Liver (tissue), 9 donors: ENCODE results near the gene CDH4. TPM values are rescaled to one million over a fixed set of nuclear protein-coding genes. Genes with fewer than 3 reads are reported as not detected.

Source experiments
- DNase-seq: peaks from one replicate; pipeline ENCODE4 v3.0.0-alpha.2; 2017; ENCODE audit warnings: low spot score
- H3K27ac ChIP-seq, 2 donors: one replicate each; pipeline ENCODE4 v1.7.0; 2013; ENCODE audit warnings: inconsistent platforms in 2 of 2, low read length in 2 of 2, control low read depth in 1 of 2, low read depth in 1 of 2, mild to moderate bottlenecking in 1 of 2
- H3K27me3 ChIP-seq, 4 donors: one replicate each; pipeline versions ENCODE4 v1.6.1 to v1.7.0; 2013; ENCODE audit warnings: low read length in 3 of 4, inconsistent platforms in 1 of 4, mild to moderate bottlenecking in 1 of 4, moderate library complexity in 1 of 4; ENCODE audit not compliant: control insufficient read depth in 4 of 4, insufficient read depth in 4 of 4
- H3K36me3 ChIP-seq, 4 donors: one replicate each; pipeline versions ENCODE4 v1.6.1 to v1.7.0; 2013; ENCODE audit warnings: low read length in 3 of 4, mild to moderate bottlenecking in 3 of 4, low read depth in 1 of 4, moderate library complexity in 1 of 4; ENCODE audit not compliant: control insufficient read depth in 4 of 4, insufficient read depth in 3 of 4
- H3K4me1 ChIP-seq, 4 donors: one replicate each; pipeline versions ENCODE4 v1.6.1 to v1.7.0; 2013; ENCODE audit warnings: low read length in 3 of 4, mild to moderate bottlenecking in 3 of 4, moderate library complexity in 1 of 4; ENCODE audit not compliant: control insufficient read depth in 4 of 4, insufficient read depth in 4 of 4
- H3K4me3 ChIP-seq, 3 donors: one replicate each; pipeline versions ENCODE4 v1.6.1 to v1.7.0; 2013; ENCODE audit warnings: low read length in 3 of 3, control low read depth in 1 of 3, low read depth in 1 of 3, mild to moderate bottlenecking in 1 of 3
- H3K9ac ChIP-seq, 2 donors: one replicate each; pipeline ENCODE4 v1.7.0; 2013; ENCODE audit warnings: low read length in 2 of 2, mild to moderate bottlenecking in 2 of 2, moderate library complexity in 2 of 2, control low read depth in 1 of 2, low read depth in 1 of 2
- H3K9me3 ChIP-seq, 4 donors: one replicate each; pipeline versions ENCODE4 v1.6.1 to v1.7.0; 2013; ENCODE audit warnings: low read length in 3 of 4; ENCODE audit not compliant: control insufficient read depth in 4 of 4
- EGR1 ChIP-seq, 2 donors: IDR thresholded peaks; 2 replicates each; pipeline ENCODE4 v1.6.1; 2016 to 2018; ENCODE audit warnings: antibody characterized with exemption in 2 of 2, low read depth in 2 of 2
- FOXA1 ChIP-seq: IDR thresholded peaks from 2 replicates; pipeline ENCODE4 v1.6.1; 2016; ENCODE audit warnings: antibody characterized with exemption
- FOXA2 ChIP-seq: IDR thresholded peaks from 2 replicates; pipeline ENCODE4 v1.6.1; 2016; ENCODE audit warnings: antibody characterized with exemption
- GABPA ChIP-seq, 2 donors: IDR thresholded peaks in 1 of 2; conservative IDR thresholded peaks in 1 of 2; 2 replicates each; pipeline ENCODE4 v1.6.1; 2016; ENCODE audit warnings: antibody characterized with exemption in 2 of 2, mild to moderate bottlenecking in 1 of 2, moderate library complexity in 1 of 2
- HNF4A ChIP-seq, 2 donors: conservative IDR thresholded peaks; 2 replicates each; pipeline ENCODE4 v1.6.1; 2016; ENCODE audit warnings: antibody characterized with exemption in 2 of 2, mild to moderate bottlenecking in 2 of 2
- HNF4G ChIP-seq: IDR thresholded peaks from 2 replicates; pipeline ENCODE4 v1.6.1; 2016; ENCODE audit warnings: antibody characterized with exemption
- JUND ChIP-seq, 2 donors: IDR thresholded peaks; 2 replicates each; pipeline ENCODE4 v1.6.1; 2016; ENCODE audit warnings: antibody characterized with exemption in 2 of 2
- NR2F2 ChIP-seq: IDR thresholded peaks from 2 replicates; pipeline ENCODE4 v1.6.1; 2016; ENCODE audit warnings: antibody characterized with exemption
- RAD21 ChIP-seq, 2 donors: IDR thresholded peaks; 2 replicates each; pipeline ENCODE4 v1.6.1; 2016; ENCODE audit warnings: antibody characterized with exemption in 2 of 2, mild to moderate bottlenecking in 2 of 2
- RXRA ChIP-seq, 2 donors: IDR thresholded peaks; 2 replicates each; pipeline ENCODE4 v1.6.1; 2017 to 2018; ENCODE audit warnings: antibody characterized with exemption in 2 of 2, mild to moderate bottlenecking in 1 of 2
- SP1 ChIP-seq: IDR thresholded peaks from 2 replicates; pipeline ENCODE4 v1.6.1; 2018; ENCODE audit warnings: antibody characterized with exemption, mild to moderate bottlenecking
- TAF1 ChIP-seq: conservative IDR thresholded peaks from 2 replicates; pipeline ENCODE4 v1.6.1; 2016; ENCODE audit warnings: antibody characterized with exemption, mild to moderate bottlenecking
- YY1 ChIP-seq: IDR thresholded peaks from 2 replicates; pipeline ENCODE4 v1.6.1; 2016; ENCODE audit warnings: antibody characterized with exemption, mild to moderate bottlenecking
- WGBS: extraction: QIAGEN DNeasy Blood & Tissue Kit; methylation state at CpG from one replicate; pipeline ENCODE4 v1.1.7; 2013; 5-methylcytosine and 5-hydroxymethylcytosine counted together
- polyA plus RNA-seq, 2 donors: library from polyadenylated mRNA; stranded (reverse) in 1 of 2; unstranded in 1 of 2; fragments of 200-250 nt in 1 of 2; fragments of >200 nt in 1 of 2; fragmentation: Nextera tagmentation in 1 of 2; extraction: Ambion mirVana in 1 of 2; gene quantifications; one replicate each; pipeline versions ENCODE4 v1.2.1 to v1.2.3, GENCODE V29; 2013 to 2015
- total RNA-seq, 2 donors: library from RNA; depleted of rRNA; stranded (reverse); fragments of >200 nt; gene quantifications; one replicate each; pipeline ENCODE4 v1.2.3, GENCODE V29; 2014
- TF ChIP-seq, protein P1 (sequence below): IDR thresholded peaks from 2 replicates; pipeline ENCODE4 v1.6.1; 2016; ENCODE audit warnings: antibody characterized with exemption
- TF ChIP-seq, protein P2 (sequence below): IDR thresholded peaks from 2 replicates; pipeline ENCODE4 v1.6.1; 2016; ENCODE audit warnings: antibody characterized with exemption, mild to moderate bottlenecking
- TF ChIP-seq, protein P3 (sequence below): IDR thresholded peaks from 2 replicates; pipeline ENCODE4 v1.6.1; 2016; ENCODE audit warnings: antibody characterized with exemption
- TF ChIP-seq, protein P4 (sequence below): fragments of 150-350 bp; IDR thresholded peaks from 2 replicates; pipeline ENCODE4 v1.5.1; 2017; ENCODE audit warnings: improper control_type of control experiment, low read depth, low read length; ENCODE audit not compliant: missing input control
- TF ChIP-seq, protein P5 (sequence below): IDR thresholded peaks from 2 replicates; pipeline ENCODE4 v1.6.1; 2016; ENCODE audit warnings: antibody characterized with exemption
- donor health status: healthy.
- donor health status: healthy.
- donor health status: healthy.
- donor health status: healthy.
- donor health status: healthy.

Gene CDH4
- total and polyA plus RNA-seq, 4 donors, result 0.03 to 0.25 (median 0.19) TPM; not detected in 1

DNA sequence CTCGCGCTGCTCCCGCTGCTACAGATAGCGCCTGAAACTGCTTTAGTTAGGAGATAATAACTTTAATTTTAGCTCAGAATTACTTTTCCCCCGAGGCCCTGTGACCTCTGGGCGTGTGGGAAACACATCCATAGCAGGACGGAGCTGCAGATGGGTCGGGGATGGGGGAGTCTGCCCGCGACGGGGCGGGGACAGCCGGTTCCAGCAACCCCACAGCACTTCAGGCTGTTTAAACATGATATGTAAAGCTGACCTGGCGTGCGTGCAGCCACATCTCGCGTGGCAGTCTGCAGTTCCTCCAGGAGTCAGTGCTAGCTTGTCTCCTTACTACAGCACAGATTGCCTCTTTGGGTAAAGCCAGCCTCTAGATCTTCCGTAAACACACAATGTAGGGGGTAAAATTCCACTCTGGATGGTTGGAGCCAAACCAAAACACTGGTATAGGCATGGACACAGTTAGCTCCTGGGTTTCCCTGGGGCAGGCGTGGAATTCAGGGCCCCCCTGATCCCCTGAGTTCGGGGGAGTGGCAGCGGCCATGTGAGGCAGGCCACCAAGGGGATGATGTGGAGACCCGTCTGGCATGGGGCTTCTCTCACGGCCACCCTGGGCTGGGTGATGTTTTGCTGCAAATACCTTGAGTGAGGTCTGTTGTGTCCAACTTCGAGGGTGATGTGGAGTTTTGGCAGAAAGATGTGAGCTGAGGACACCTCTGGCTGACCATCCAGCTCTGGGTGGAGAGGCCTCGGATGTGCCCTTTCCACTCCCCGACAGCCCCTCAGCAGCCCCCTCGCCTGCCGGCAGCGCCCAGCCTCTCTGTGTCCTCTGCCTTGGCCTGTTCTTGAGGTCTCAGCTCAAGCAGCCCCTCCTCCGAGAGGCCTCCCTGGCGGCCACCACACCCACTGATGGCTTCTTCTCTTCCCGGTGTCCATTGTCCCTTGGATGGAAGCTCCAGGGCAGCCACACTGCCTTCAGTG is 599.2 kb downstream of the CDH4 start:
- H3K36me3 ChIP-seq, result no peaks in the 10 kb centered on the region
- no peak for TF ChIP-seq FOXA2
- no peak for TF ChIP-seq FOXA1
- TF ChIP-seq YY1, result no peak
- no peak for TF ChIP-seq RXRA (IDR thresholded peaks at IDR 0.05)
- TF ChIP-seq, protein P1, sequence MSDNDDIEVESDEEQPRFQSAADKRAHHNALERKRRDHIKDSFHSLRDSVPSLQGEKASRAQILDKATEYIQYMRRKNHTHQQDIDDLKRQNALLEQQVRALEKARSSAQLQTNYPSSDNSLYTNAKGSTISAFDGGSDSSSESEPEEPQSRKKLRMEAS, result no peak
- TF ChIP-seq, protein P2, sequence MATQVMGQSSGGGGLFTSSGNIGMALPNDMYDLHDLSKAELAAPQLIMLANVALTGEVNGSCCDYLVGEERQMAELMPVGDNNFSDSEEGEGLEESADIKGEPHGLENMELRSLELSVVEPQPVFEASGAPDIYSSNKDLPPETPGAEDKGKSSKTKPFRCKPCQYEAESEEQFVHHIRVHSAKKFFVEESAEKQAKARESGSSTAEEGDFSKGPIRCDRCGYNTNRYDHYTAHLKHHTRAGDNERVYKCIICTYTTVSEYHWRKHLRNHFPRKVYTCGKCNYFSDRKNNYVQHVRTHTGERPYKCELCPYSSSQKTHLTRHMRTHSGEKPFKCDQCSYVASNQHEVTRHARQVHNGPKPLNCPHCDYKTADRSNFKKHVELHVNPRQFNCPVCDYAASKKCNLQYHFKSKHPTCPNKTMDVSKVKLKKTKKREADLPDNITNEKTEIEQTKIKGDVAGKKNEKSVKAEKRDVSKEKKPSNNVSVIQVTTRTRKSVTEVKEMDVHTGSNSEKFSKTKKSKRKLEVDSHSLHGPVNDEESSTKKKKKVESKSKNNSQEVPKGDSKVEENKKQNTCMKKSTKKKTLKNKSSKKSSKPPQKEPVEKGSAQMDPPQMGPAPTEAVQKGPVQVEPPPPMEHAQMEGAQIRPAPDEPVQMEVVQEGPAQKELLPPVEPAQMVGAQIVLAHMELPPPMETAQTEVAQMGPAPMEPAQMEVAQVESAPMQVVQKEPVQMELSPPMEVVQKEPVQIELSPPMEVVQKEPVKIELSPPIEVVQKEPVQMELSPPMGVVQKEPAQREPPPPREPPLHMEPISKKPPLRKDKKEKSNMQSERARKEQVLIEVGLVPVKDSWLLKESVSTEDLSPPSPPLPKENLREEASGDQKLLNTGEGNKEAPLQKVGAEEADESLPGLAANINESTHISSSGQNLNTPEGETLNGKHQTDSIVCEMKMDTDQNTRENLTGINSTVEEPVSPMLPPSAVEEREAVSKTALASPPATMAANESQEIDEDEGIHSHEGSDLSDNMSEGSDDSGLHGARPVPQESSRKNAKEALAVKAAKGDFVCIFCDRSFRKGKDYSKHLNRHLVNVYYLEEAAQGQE, result no peak
- no peak for TF ChIP-seq SP1
- no peak for TF ChIP-seq HNF4G
- no peak for TF ChIP-seq RAD21 (IDR thresholded peaks at IDR 0.05)
- no peak for TF ChIP-seq EGR1 (IDR thresholded peaks at IDR 0.05; ENCODE audit: low read depth in 2 of 2)
- no peak for TF ChIP-seq TAF1
- TF ChIP-seq HNF4A (conservative IDR thresholded peaks at IDR 0.05), result no peak
- TF ChIP-seq GABPA (IDR thresholded peaks at IDR 0.05 in 1 of 2, conservative IDR thresholded peaks at IDR 0.05 in 1 of 2), result no peak
- TF ChIP-seq, protein P3, sequence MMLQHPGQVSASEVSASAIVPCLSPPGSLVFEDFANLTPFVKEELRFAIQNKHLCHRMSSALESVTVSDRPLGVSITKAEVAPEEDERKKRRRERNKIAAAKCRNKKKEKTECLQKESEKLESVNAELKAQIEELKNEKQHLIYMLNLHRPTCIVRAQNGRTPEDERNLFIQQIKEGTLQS, result no peak
- TF ChIP-seq NR2F2, result no peak
- TF ChIP-seq, protein P4, sequence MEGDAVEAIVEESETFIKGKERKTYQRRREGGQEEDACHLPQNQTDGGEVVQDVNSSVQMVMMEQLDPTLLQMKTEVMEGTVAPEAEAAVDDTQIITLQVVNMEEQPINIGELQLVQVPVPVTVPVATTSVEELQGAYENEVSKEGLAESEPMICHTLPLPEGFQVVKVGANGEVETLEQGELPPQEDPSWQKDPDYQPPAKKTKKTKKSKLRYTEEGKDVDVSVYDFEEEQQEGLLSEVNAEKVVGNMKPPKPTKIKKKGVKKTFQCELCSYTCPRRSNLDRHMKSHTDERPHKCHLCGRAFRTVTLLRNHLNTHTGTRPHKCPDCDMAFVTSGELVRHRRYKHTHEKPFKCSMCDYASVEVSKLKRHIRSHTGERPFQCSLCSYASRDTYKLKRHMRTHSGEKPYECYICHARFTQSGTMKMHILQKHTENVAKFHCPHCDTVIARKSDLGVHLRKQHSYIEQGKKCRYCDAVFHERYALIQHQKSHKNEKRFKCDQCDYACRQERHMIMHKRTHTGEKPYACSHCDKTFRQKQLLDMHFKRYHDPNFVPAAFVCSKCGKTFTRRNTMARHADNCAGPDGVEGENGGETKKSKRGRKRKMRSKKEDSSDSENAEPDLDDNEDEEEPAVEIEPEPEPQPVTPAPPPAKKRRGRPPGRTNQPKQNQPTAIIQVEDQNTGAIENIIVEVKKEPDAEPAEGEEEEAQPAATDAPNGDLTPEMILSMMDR, result no peak
- TF ChIP-seq JUND (IDR thresholded peaks at IDR 0.05), result no peak
- TF ChIP-seq, protein P5, sequence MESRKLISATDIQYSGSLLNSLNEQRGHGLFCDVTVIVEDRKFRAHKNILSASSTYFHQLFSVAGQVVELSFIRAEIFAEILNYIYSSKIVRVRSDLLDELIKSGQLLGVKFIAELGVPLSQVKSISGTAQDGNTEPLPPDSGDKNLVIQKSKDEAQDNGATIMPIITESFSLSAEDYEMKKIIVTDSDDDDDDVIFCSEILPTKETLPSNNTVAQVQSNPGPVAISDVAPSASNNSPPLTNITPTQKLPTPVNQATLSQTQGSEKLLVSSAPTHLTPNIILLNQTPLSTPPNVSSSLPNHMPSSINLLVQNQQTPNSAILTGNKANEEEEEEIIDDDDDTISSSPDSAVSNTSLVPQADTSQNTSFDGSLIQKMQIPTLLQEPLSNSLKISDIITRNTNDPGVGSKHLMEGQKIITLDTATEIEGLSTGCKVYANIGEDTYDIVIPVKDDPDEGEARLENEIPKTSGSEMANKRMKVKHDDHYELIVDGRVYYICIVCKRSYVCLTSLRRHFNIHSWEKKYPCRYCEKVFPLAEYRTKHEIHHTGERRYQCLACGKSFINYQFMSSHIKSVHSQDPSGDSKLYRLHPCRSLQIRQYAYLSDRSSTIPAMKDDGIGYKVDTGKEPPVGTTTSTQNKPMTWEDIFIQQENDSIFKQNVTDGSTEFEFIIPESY, result no peak
- H3K9ac ChIP-seq, result no peak overlapping the region
- WGBS, result 67% methylated on average over 32 of the region's 32 CpGs
- H3K4me1 ChIP-seq, result no peaks in the 10 kb centered on the region
- H3K27me3 ChIP-seq, result no peaks in the 10 kb centered on the region
- H3K27ac ChIP-seq, result no peak overlapping the region
- no peak for DNase-seq
- H3K4me3 ChIP-seq, result no peak overlapping the region
- H3K9me3 ChIP-seq, result no peaks in the 10 kb centered on the region
